Fibroblast of lung (primary cell): ENCODE measurements around the gene PCSK5. TPM values are rescaled to one million over a fixed set of nuclear protein-coding genes. Genes with fewer than 3 reads are reported as not detected.

Source experiments
- DNase-seq, 2 donors: peaks; one replicate each; pipeline versions ENCODE4 v3.0.0 to v3.0.0-alpha.2; 2010; ENCODE audit warnings: low read depth in 2 of 2
- H2AFZ ChIP-seq: 2 replicates; pipeline ENCODE4 v1.5.1; 2012; ENCODE audit warnings: low read length, control low read depth, inconsistent platforms
- H3K27ac ChIP-seq: 2 replicates; pipeline ENCODE4 v1.5.1; 2011; ENCODE audit warnings: low read length, control low read depth; ENCODE audit not compliant: insufficient read depth
- H3K27me3 ChIP-seq: 2 replicates; pipeline ENCODE4 v1.5.1; 2011; ENCODE audit warnings: mild to moderate bottlenecking, low read length; ENCODE audit not compliant: control insufficient read depth, insufficient read depth
- H3K36me3 ChIP-seq: 2 replicates; pipeline ENCODE4 v1.5.1; 2011; ENCODE audit warnings: low read length; ENCODE audit not compliant: control insufficient read depth, insufficient read depth
- H3K4me1 ChIP-seq: 2 replicates; pipeline ENCODE4 v1.5.1; 2011; ENCODE audit warnings: low read length; ENCODE audit not compliant: control insufficient read depth, insufficient read depth; ENCODE audit errors: extremely low read depth
- H3K4me2 ChIP-seq: 2 replicates; pipeline ENCODE4 v1.5.1; 2011; ENCODE audit warnings: low read length, control low read depth; ENCODE audit not compliant: insufficient read depth; ENCODE audit errors: extremely low read depth
- H3K4me3 ChIP-seq, 4 experiments: fragments of 200-600 bp in 1 of 4; sonication (generic) in 1 of 4; replicated peaks in 1 of 4; 2 replicates each; pipeline ENCODE4 v1.5.1; 2011 to 2016; ENCODE audit warnings: low read length in 4 of 4, low read depth in 3 of 4, mild to moderate bottlenecking in 3 of 4, control low read depth in 2 of 4, inconsistent platforms in 1 of 4, mixed read lengths in 1 of 4; ENCODE audit not compliant: insufficient read depth in 1 of 4; ENCODE audit errors: control extremely low read depth in 1 of 4
- H3K79me2 ChIP-seq: 2 replicates; pipeline ENCODE4 v1.5.1; 2012; ENCODE audit warnings: mild to moderate bottlenecking, low read length, inconsistent platforms; ENCODE audit not compliant: control insufficient read depth, insufficient read depth
- H3K9ac ChIP-seq: 2 replicates; pipeline ENCODE4 v1.5.1; 2011; ENCODE audit warnings: mild to moderate bottlenecking, low read length, control low read depth; ENCODE audit not compliant: insufficient read depth
- H3K9me3 ChIP-seq: 2 replicates; pipeline ENCODE4 v1.5.1; 2012; ENCODE audit warnings: low read depth, low read length; ENCODE audit not compliant: control insufficient read depth, insufficient read depth
- H4K20me1 ChIP-seq: 2 replicates; pipeline ENCODE4 v1.5.1; 2011; ENCODE audit warnings: low read length; ENCODE audit not compliant: control insufficient read depth, insufficient read depth; ENCODE audit errors: extremely low read depth
- EZH2 ChIP-seq: IDR thresholded peaks from 2 replicates; pipeline ENCODE4 v1.5.1; 2012; ENCODE audit warnings: low read length, control low read depth, mild to moderate bottlenecking; ENCODE audit errors: missing control alignments
- polyA plus RNA-seq, 2 donors: library from polyadenylated mRNA; depleted of rRNA in 1 of 2; stranded (reverse) in 1 of 2; unstranded in 1 of 2; fragments of >200 nt; gene quantifications; 2 replicates each; pipeline ENCODE4 v1.2.1, GENCODE V29; 2011 to 2012; ENCODE audit warnings: missing spikeins in 1 of 2
- total RNA-seq: library from RNA; depleted of rRNA; stranded (reverse); fragments of >200 nt; gene quantifications from 2 replicates; pipeline ENCODE4 v1.2.1, GENCODE V29; 2014
- TF ChIP-seq, protein P1 (sequence below), 2 donors: IDR thresholded peaks in 1 of 2; conservative IDR thresholded peaks in 1 of 2; 1 replicate in 1 of 2; 2 replicates in 1 of 2; pipeline ENCODE4 v1.5.1; 2011 to 2012; ENCODE audit warnings: low read length in 2 of 2, control low read depth in 1 of 2, inconsistent platforms in 1 of 2, low read depth in 1 of 2, mild to moderate bottlenecking in 1 of 2

Gene PCSK5
- total and polyA plus RNA-seq, 2 donors (not counting 1 experiment from before 2014, with no cell fraction given) = 3.1 to 4.8 TPM

DNA sequence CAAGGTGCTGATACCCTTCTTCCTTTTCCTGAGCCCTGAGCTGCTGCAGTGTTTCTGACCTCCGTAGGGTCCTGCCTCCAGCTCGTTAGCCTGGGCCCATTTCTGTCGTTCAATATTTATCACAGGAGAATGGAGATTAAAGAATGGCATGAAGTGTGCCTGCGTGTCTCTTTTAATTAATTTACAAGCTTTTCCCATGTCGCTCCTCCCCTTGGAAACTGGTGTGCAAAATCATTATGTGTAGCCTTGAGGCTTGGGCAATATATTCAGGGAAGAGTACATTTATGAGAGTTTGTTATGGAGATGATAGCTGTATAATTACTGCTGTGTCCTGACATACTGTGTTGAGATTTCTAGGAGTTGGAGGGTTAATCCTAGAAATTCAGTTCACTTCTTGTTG, 99.7 kb downstream of the PCSK5 start:
- H3K4me3 ChIP-seq = no peak overlapping the region
- no peaks in the 10 kb centered on the region for H3K79me2 ChIP-seq
- H4K20me1 ChIP-seq = no peaks in the 10 kb centered on the region
- no peaks in the 10 kb centered on the region for H3K4me1 ChIP-seq
- H2AFZ ChIP-seq = no peak overlapping the region
- H3K9ac ChIP-seq = no peak overlapping the region
- no peak for DNase-seq
- H3K36me3 ChIP-seq = no peaks in the 10 kb centered on the region
- no peaks in the 10 kb centered on the region for H3K9me3 ChIP-seq
- H3K27ac ChIP-seq = no peak overlapping the region
- TF ChIP-seq, protein P1, sequence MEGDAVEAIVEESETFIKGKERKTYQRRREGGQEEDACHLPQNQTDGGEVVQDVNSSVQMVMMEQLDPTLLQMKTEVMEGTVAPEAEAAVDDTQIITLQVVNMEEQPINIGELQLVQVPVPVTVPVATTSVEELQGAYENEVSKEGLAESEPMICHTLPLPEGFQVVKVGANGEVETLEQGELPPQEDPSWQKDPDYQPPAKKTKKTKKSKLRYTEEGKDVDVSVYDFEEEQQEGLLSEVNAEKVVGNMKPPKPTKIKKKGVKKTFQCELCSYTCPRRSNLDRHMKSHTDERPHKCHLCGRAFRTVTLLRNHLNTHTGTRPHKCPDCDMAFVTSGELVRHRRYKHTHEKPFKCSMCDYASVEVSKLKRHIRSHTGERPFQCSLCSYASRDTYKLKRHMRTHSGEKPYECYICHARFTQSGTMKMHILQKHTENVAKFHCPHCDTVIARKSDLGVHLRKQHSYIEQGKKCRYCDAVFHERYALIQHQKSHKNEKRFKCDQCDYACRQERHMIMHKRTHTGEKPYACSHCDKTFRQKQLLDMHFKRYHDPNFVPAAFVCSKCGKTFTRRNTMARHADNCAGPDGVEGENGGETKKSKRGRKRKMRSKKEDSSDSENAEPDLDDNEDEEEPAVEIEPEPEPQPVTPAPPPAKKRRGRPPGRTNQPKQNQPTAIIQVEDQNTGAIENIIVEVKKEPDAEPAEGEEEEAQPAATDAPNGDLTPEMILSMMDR (conservative IDR thresholded peaks at IDR 0.05 in 1 of 2, IDR thresholded peaks at IDR 0.05 in 1 of 2; ENCODE audit: low read depth in 1 of 2, low read length in 2 of 2) = no peak
- TF ChIP-seq EZH2 = no peak
- no peaks in the 10 kb centered on the region for H3K27me3 ChIP-seq
- H3K4me2 ChIP-seq = no peak overlapping the region

DNA sequence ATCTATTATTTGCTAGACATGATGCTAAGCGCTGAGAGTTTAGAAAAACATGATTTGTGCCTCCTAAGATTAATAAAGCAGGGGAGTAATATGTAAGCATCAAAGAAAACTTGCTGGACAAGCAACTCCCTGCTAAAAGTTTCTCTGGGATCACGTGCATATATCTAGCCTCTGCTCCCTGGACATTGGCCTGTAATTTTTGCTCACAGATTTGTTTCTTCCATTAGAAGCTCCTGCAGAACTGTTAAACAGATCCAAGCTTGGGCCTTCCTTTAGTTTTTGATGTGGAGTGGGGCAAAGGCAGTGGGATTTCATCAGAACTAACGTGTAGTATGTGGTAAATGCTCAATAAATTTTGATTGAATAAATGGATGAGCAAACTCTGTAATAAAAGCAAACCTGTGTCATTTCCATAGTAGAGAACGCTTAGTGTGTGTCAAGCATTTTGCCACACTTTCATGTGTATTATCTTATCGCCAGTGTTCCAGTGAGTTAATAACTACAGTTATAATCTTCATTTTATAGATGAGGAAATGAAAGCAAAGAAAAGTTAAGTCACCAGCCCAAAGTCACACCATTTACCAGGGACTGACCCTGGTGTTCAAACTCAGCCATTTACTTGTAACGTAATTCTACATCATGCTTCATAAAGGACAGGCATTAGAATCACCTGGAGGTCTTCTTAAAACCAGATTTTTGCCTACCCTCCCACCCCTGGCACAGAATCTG, 100.3 kb downstream of the PCSK5 start:
- no peak overlapping the region for H3K9ac ChIP-seq
- H3K79me2 ChIP-seq = no peaks in the 10 kb centered on the region
- no peak overlapping the region for H3K4me2 ChIP-seq
- no peak overlapping the region for H3K4me3 ChIP-seq
- H3K9me3 ChIP-seq = no peaks in the 10 kb centered on the region
- no peak overlapping the region for H2AFZ ChIP-seq
- no peaks in the 10 kb centered on the region for H4K20me1 ChIP-seq
- no peak for DNase-seq
- no peaks in the 10 kb centered on the region for H3K36me3 ChIP-seq
- no peaks in the 10 kb centered on the region for H3K4me1 ChIP-seq
- TF ChIP-seq, protein P1 (conservative IDR thresholded peaks at IDR 0.05 in 1 of 2, IDR thresholded peaks at IDR 0.05 in 1 of 2; ENCODE audit: low read depth in 1 of 2, low read length in 2 of 2) = no peak
- no peak for TF ChIP-seq EZH2
- no peaks in the 10 kb centered on the region for H3K27me3 ChIP-seq
- H3K27ac ChIP-seq = no peak overlapping the region

DNA sequence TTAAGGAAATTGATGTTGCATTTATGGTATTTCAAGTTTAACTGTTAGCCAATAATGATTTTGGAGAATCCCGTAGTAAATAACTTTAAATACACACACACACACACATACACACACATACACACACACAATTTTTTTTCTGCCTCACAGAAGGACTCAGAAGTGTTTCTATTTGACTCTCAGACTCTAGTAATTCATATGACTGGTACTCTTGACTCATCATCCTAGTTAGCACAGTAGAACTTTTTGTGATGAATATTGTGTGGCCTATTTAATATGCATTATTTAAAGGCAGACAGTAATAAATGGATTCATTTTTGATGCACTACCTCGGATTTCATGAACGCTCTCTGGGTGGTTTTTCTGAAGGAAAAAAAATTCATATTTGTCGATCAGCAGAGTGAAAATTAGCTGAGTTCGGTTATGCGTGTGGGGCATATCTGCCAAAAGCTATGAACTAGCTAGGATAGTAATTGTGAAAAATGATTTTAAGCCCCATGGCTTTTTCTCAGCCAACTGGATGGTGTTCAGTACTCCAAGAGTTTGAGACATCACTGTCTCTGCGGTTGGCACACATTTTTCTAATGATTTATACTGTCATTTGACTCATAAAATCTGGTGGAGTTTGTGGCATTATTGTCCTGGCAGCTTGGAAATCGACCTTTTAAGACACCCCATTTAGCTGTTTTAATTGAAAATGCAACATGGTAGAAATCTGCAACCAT, 102.2 kb downstream of the PCSK5 start:
- no peak overlapping the region for H3K4me3 ChIP-seq
- H3K36me3 ChIP-seq = no peaks in the 10 kb centered on the region
- no peak overlapping the region for H3K9ac ChIP-seq
- H3K27me3 ChIP-seq = no peaks in the 10 kb centered on the region
- no peak overlapping the region for H3K4me2 ChIP-seq
- no peaks in the 10 kb centered on the region for H3K79me2 ChIP-seq
- no peak overlapping the region for H3K27ac ChIP-seq
- no peak overlapping the region for H2AFZ ChIP-seq
- TF ChIP-seq EZH2 = no peak
- TF ChIP-seq, protein P1 (conservative IDR thresholded peaks at IDR 0.05 in 1 of 2, IDR thresholded peaks at IDR 0.05 in 1 of 2; ENCODE audit: low read depth in 1 of 2, low read length in 2 of 2) = no peak
- no peaks in the 10 kb centered on the region for H4K20me1 ChIP-seq
- no peaks in the 10 kb centered on the region for H3K4me1 ChIP-seq
- DNase-seq = no peak
- no peaks in the 10 kb centered on the region for H3K9me3 ChIP-seq
